Activated CD4-positive, CD25-positive, alpha-beta regulatory T cell treated with anti-CD3 and anti-CD28 coated beads, Interleukin-2, amount 50 U/mL, for 24 hours (primary cell): ENCODE measurements around the gene CCL27.
A peak's percentile ranks its signal among the peaks of the same experiment; 100 is the strongest.

ENCODE experiments used
- ATAC-seq, 2 donors: fragments of 150-1000 bp; cut with Tn5 transposase; one replicate each; pipeline ENCODE4 v1.10.0; 2021; ENCODE audit warnings: mild to moderate bottlenecking in 1 of 2, moderate library complexity in 1 of 2

Gene CCL27

DNA sequence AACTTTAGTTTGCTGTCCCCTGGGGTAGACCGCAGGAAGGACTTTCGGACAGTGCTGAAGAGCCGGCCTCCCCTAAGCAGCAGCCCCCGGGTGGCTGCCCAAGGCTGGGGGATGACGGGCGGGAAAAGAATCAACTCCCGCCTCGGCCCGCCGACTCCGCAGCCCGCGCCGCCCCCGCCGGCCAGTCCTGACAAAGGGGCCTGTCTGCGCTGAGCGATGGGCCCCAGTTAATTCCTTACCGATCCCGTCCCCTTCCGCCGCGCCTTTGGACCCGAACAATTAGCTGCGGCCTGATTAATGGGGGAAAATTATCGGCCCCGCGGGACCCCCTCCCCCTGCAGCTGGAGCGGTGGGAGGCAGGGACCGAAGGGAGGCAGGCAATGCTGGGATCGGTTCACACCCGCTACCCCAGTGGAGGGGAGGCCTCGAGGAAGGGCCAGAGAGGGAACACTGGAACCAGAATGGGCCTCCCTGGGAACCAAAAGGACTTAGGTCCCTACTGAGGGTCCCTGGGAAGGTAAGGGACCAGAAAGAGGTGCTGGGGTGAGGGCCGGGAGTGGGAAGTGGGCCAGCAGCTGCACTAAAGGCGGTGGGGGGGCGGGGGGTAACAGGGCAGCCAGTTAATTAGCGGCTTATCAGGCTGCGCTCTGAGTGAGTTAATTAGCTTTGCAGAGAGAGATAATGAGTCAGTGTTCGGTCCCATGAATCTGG, 37.8 kb downstream of the CCL27 start:
- no peak for ATAC-seq

DNA sequence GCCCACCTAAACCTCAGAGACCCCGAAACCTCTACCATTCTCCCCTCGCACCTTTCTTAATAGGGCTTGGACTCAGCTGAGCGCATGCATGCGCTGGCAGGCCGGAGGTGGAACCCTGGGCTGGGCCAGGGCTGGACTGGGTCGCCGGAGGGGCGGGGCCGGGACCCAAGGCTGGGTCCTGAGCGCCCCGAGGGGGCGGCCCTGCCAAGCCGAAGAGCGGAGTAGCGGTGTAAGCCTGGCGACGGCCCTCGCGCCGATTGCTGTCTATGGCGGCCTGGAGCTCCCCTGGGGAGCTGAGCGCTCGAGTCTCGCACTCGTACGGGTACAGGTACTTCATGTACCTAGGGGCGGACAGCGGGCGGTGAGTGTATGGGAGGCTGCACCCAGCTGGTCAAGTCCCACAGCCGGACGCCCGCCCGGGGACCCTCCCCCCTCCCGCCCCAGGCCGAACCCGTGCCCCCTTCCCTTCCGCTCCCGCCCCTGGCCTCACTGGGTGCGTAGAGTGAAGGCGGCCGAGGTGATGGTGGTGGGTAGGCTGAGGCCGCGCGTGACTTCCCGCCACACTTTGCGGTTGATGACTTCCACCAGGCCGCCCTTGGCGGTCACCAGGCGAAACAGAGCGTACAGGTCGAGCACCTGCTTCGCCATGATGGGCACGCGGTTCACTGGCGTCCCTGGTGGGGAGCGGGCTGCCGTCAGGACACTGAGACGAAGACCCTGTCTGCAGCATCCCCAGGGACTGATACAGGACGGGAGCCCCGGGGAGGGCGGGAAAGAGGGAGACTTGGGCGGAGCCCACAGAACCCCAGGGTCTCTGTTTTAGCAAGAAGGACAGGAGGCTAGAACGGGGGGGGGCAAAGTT, 38.9 kb downstream of the CCL27 start:
- no peak for ATAC-seq

DNA sequence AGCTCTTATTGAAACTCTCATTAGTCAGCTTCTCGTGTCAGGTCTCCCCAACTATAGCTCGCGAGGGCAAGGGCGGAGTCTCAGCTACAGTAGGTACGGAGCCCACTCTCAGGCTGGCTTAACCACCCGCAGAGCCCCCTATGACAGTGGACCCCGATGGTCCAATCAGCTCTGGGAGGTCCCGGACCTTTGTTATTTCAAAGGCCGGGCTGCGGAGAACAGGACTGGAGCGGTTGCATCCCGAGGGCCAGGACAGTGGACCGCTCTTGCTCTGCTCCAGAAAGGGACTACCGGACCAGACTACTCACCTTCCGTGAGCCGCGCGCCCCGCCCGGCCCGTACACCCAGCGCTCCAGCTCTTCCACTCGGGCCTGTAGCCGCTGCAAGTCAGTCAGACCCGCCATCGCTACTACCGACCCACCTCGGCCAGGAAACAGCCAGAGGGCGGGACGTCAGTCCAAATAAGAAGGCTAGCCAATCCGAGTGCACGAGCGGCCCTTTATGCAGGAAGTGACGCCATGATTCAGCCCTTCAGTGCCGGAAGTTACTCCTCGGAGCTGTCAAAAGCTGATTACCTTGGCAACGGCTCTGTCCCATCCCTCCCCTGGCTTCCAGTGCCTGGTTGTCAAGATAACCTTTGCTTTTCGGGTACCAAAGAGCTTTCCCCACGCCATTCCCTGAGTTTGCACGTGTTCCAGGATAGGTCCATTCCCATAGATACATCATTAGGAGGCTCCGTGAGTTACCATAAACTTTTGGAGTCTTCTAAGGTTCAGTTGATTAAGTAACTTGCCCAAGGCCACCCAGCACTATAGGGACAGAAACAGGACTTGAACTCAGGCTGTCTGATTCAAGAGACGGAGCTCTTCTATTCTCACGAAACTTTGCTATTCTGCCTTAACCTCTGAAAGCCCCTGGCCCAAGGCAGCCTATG, 42.1 kb downstream of the CCL27 start, which contains the start of gene DCTN3:
DCTN3 (minus strand) TSS at position 435 of the 934 bp plus-strand sequence; CDS start at position 404, 31 bp downstream.
- ATAC-seq = peak; percentile 99

DNA sequence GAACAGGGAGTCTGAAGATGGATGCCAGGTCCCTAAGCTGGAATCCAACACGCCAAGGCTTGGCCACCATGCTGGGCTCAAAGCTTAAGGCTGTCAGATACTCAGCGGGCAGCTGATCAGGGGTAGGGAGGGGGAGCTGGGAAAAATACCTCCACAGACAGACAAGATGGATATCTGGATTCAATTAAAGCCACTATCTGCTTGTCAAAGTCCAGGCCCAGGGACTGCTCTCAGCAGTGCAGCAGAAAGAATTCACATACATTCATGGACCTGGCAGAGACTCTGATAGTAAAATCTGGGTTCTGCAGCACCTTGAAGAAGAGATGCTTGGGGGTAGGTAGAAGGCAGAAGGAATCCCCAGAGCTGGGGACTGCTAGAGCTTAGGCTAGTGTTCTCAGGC, 47.3 kb downstream of the CCL27 start:
- no peak for ATAC-seq

DNA sequence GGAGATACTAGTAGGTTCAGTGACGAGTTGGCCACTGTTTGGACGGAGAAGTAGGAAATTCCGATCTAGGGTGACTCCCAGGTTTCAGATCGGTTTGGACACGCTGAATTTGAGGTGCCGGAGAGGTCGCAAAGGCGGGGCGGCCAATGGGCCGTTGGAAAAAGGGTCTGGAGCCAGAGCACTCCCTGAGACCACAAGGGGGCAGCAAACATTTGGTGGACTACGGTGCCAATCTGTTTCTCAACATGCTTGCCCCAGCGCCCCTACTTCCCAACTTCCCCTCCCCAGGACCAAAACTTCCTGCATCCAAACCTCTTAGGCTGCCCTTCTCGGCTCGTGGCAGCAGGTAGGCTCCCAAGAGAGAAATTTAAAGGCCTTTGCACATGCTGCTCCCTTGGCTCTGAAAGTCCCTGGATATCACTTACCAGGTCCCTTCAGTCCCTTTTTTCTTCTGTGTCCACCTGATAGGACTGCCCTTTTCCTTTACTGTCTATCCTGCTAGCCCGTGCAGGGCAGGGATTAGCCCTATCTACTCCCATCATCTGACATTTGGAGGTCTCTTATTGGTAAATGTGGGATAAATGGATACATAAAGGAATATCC, 49.6 kb downstream of the CCL27 start:
- peak; percentile 41 to 48 for ATAC-seq
